ENCODE measurements around the gene CERS3.
A peak's percentile ranks its signal among the peaks of the same experiment; 100 is the strongest.

CERS3 gene

DNA sequence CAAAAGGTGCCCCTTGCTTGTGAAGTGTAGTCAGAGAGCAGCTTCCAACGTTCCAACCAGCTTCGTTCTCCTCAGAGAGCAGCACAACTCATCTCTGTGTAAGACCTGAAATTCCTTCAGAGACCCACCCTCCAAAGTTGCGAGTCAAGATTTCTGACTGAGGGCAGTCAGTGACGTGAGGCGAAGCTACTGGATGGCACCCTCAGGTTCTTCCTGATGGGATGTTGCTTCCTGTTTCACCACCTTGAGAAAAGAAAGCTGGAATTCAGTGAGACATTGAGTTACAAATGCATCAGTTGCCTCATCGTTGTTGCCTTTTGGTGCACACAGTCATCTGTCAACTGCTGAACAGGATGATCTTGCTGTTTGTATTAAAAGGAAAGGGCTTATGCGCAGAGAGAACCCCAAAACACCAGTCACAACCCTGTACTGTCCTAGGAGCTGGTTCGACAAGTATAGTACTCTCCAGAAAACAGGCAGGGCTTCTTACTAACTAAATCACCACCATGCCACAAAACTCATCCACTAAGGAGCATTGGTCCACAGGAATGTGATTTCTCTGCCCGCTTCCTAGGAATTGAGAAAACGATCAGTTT lies at the start of gene CERS3:
CERS3 (minus strand) TSS at position 118 of the 596 bp plus-strand sequence. CDS start 27,101 bp downstream, outside the sequence.
- no peak for DNase-seq

DNA sequence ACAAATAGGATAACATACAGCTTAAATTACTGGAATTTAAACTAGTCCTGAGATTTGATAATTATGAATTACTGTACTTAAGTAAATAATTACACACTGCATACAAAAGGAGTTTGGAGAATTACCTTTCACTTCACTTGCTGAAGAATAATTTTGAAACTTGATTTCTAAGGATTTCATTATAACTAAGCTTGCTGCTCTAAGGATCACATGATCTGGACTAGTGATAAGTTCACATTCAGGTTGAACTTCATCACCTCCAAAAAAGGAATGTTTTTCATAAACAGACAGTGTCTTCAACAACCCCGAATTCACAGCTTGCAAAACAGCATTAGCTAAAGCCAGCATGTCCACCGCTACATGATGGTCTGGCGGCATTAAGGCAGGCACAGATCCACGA lies 44.8 kb upstream of the CERS3 start:
- no peak for DNase-seq

DNA sequence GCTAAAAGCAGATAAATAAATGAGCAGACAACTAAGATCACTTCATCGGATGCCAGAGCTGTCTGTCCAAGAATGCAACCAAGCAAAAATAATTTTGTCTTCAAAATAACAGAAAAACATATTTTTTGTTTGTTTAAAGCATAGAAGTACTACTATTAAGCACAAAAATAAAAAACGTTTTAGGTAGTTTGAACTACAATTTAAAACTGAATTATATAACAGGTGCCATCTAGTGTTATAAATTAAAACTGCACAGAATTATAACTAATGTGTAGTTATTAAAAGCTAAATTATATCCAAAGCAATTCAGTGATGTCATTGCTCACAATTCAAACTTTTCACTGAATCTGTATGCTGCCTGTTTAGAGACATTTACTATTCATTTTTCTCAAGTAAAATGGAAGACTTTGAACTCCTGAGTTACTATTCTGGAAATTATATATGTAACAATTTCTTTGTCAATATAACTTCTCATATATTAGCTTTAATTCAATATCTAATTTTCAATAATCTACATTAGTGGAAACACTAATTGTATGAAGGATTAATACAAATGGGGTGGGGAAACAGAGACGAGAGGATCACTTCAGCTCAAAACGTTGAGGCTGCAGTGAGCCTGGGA lies 43.7 kb upstream of the CERS3 start:
- DNase-seq: peak; percentile 48

DNA sequence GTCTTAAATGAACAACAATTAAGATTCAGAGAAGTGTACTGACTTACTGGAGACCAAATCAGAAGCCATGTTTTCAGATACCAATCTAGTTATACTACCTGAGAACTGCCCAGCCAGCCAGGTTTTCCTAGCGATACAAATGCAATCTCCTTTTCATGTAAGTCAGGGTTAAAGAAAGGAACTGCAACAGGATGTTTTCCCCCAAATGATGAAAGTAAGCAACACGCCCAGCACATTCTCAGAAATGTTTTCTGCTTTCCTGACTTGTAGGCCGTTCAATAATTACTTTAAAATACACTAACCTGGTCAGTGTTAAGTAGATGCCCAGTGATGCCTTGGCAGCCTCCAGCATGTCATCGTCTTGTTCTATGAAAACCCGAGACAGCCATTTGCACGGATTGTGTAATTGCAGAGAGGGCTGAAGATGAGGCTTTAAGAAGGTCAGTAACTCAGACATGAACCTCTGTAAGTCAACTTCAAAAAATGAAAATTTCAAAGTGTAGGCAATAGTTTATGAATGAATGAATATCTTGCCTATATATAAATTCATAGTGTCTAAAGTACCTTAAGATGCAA lies 42.9 kb upstream of the CERS3 start:
- DNase-seq: no peak

DNA sequence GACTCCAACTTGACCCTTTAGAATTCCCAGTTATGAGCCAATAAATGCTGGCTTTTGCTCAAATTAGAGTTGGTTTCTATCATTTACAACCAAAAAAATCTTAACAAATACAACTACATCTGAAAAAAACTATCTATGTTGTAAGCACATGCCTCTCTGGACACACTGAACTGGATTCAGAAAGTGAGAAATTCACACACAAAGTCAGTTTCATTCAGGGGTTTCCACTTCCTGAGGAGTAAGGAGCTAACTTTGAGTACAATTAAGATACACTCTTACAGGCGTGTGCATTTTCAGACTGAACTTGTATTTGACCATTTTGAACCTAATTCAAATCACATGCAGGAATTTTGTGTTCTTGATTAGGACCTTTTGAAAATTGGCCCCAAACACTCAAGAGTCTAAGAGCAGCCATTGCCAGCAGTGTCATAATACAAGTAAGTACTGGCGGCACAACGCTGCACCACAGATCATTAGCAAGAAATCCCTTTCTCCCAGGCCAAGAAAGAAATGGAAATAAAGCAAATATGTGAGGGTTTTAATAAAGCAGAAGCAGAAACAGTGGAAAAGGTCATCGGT lies 42.1 kb upstream of the CERS3 start:
- no peak for DNase-seq

DNA sequence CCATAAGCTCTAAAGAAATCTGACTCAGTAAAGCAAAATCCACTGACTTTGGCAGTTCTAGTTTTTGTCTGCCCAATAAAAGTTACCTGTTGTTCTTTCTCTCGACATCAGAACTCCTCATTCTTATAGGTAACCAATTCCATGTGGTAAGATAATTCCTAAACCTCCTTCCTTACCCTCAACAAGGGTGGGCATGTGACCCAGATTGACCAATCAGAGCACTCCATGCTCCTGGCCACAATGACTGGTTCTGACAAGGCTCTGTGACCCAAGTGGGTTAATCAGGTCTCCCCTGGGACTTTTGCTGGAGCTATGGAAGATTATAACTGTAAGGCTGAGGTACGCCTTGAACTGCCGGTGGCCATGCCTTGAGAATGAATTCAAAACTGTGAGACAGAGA lies 41.5 kb upstream of the CERS3 start:
- no peak for DNase-seq

DNA sequence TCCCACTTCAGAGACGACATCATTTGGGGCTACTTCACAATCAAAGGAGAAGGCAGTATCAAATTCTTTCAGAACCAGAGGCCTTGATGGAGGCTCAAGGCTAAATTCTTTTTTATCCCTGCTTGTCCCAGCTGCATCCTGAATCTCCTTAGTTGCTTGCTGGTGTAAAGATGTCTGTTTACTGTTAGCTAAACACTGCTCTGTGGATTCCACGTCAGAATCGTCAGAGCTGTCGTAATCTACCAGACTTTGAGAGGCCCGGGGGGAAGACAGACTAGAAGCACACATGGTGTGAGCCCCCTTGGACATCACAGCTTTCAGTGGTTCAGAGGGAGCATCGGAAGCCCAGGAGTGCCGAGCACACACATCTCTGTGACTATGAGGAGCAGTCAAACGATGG lies 40.6 kb upstream of the CERS3 start:
- no peak for DNase-seq

DNA sequence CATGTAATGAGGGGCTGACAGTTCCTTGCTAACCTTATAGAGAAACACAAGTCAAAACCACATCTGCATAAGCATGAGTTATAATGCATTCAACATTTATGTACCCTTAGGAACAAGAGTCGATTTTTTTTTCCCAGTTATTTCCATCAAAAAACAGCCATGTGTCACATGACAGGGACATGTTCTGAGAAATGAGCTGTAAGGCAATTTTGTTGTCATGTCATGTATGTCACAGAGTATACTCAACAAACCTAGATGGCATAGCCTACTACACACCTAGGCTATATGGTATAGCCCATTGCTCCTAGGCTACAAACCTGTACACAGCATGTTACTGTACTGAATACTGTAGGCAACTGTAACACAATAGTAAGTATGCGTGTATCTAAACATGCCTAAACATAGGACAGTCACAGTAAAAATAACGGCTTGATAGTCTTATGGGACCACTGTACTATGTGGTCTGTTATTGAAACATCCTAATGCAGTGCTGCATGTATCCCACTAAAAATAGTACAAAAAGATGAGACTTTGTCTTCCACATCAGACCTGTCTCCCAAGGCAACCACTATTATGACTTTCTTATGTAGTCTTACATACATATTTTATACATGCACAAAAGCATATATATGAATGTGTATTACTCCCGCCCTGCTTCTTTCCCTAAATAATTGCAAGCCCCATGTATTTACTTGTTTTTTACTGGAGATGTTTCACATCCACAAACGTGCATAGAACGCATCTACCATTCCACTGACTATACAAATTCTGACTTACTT lies 38.3 kb upstream of the CERS3 start:
- DNase-seq: no peak

DNA sequence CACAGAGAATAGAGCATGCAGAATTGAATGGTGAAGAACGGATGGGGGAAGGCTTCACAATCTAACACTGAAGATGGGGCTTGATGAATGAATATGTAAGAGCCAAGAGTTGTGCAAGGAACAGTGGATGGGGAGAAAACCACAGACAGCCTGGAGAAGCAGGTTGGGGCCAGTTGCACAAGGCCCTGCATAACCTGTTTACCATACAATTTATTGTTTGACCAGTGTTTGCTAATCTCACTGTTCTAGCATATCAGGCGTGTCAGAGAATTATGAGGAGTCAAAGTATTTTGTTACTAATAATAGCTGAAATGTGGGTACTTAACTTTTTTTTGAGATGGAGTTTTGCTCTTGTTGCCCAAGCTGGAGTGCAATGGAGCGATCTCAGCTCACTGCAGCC lies 36.8 kb upstream of the CERS3 start:
- DNase-seq: no peak

DNA sequence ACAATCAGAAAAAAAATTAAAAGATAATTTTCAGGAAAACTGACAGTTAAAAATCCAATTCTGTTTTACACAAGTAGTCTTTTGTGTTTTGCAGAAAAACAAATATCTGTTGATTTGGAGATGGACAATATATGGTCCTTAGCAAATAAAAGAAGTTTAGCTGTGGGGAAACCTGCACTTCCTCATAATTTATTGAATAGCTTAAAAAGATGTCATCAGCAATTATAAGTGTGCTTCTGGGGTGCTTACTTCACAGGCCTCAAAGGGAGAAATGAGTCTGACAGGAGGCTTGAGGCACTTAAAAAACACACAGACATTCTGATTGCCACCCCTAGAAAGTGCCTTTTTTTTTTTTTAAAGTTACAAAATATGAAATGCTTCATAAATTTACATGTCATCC lies 31.6 kb upstream of the CERS3 start:
- DNase-seq: no peak

DNA sequence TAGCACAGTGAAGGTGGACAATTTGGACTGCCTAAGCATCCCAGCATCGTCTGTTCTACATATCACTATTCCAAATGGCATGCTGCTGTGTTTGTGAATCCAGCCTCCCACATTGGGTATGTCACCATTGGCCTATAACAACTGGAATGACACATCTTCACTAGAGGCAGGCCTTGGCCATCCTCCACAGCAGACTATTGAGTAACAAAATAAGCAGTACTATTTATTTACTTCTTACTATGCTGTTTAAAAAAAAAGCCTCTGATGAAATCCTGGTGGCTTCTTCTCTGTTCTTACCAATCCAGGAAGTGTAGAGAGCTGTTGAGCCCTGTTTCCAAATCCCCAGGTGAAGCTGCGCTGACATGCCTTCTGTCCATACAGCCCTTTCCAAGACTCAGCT lies 30.6 kb upstream of the CERS3 start:
- no peak for DNase-seq

DNA sequence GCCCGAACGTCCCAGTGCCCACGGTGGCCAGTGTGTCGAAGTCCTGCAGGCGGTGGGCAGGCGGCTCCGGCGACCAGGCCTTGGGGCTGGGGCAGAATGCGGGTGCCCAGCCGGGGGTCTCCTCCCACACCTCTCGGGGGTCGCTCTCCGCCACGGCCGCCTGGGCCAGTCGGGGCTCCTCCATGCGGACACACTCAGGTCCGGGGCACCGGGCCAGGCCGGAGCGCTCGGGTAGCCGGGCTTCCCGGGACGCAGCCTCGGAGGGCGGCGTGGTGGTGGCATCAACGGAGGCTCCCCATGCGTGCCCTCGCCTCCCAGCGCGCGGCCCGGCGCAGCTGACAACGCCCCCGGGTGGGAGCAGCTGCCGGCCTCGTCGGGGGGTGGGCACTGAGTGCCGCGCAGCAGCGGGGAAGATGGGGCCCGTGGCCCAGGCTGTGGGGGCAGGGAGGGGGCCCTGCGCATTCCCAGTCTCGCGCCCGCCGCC lies 30.1 kb upstream of the CERS3 start:
- DNase-seq: no peak

DNA sequence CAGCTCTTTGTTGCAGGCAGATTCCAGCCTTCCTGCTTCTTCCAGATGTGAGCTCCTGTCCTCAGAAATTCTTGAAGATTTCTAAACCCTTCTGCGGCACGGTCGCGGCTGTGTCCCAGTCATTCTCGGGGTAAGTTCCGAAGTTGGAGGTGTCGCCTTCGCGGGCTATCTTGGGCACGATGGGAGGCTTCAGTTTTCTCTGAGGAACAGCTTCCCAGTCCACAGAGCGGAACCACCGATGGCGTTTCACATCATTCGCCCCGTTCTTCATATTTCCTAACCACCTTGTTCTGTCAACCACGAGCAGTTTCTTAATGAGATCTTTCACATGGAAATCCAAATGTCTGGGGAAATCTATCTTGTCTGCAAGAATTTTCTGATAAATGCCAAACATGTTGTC lies 24.7 kb upstream of the CERS3 start:
- no peak for DNase-seq

DNA sequence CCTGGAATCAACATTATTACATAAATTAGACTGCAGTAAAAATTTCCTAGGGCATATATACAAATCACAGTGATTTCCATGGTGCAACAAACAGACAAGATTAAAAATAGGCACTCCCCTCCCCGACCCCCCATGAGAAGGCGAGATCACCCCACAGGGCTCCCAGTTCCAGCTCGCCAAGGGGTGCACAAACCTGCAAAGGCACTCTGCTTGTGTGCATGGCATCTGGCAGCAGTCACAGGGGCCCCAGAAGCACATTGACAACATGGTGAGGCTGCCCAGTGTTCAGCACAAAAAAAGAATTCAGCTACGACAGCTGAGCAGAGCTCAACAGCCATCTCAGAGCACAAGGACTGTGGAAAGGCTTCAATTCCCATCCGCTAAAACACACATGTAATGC lies 19.2 kb upstream of the CERS3 start:
- DNase-seq: no peak

DNA sequence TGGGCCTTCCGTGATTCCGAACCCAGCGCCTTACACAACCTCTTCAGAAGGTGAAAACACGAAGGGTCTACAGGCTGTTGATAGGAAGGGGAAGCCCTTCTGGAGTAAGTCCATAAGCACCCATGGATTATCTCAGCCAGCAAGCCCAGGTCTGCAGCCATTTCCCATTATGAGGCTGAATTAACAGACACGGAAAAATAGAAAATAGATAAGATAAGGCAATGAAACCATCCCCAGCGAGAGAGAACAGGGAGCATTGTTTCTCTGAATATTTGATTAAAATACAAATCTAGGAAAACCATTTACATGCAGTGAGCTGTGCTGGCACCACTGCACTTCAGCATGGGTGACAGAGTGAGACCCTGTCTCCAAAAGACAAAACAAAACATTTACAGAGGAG lies 16.2 kb upstream of the CERS3 start:
- DNase-seq: no peak

DNA sequence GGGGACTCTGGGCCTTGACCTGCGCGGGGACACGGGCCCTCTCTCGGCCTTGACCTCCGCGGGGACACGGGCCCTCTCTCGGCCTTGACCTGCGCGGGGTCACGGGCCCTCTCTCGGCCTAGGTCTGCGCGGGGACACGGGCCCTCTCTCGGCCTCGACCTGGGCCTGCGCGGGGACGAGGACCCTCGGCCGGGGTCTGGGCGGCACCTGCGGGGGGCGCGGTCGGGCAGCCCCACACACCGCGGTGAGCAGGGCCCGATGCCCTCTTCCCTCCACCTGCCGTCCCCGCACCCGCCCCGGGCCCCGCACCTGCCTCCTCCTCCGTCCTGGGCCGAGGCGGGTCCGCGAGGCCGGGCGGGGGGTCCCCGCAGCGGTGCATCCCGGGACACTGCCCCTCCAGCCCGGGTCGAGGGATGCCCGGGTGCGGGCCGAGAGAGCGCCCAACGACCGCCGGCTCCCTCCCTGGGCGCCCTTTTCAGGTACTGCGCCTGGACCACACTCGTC lies 15.6 kb upstream of the CERS3 start:
- DNase-seq: no peak

DNA sequence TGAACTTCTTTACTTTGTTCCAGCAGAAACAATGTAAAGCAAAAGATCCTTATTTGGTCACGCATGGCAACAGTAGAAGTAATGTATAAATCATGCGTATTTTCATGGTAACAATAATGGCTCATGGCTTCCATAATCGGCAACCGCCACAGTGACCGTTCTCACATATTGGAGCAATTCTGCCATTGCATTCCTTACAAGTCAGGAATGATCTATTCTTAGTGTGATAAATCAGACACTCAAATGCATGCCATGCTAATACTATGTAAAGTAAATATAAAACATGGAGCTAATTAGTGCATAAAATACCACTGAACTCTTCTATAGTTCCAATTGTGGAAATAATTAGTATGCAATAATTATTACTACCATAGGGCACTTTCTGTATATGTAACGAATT lies 13.5 kb upstream of the CERS3 start:
- no peak for DNase-seq

DNA sequence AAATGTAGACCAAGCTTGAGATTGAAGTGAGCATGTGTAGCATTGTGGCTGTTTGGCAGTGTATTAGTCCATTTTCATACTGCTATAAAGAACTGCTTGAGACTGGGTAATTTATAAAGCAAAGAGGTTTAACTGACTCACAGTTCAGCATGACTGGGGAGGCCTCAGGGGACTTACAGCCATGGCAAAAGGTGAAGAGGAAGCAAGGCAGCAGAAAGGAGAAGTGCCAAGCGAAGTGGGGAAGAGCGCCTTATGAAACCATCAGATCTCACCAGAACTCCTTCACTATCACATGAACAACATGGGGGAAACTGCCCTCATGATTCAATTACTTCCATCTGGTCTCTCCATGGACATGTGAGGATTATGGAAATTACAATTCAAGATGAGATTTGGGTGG lies 8.6 kb upstream of the CERS3 start:
- DNase-seq: no peak

DNA sequence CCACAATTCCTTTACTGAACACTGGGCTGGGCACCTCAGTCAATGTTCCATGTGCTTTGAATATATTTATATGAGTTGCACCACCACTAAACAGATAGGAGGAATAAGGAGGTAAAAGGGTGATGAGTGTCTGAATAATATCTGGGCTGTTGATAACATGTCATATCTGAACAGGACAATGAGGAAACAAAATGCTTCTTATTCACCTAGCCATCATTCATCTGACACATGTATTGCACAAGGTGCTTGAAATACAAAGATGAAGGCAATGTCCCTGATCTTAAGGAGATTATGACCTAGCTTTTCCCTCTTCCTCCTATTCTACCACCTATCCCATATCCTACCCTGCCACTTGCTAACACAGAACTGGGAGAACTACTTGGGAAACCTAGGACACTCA lies 8.0 kb upstream of the CERS3 start:
- DNase-seq: no peak

DNA sequence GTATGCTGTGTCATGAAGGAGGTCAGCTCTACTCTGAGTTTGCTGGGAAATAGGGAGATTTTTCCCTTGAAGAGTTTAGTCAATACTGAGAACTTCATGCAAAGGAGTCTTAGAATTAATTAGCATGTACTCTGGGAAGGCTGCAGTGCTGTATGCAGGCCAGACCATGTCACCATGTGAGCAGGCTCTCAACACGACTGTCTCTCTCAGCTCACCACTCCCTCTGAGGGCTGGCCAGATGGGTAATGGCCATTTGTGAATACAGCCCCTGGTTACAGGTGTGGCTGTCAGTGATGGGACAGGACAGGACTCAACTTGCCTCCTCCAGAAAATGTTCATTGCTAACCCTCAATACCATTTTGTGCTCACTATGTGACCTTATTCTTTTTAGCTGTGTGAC lies 5.1 kb upstream of the CERS3 start:
- DNase-seq: no peak

DNA sequence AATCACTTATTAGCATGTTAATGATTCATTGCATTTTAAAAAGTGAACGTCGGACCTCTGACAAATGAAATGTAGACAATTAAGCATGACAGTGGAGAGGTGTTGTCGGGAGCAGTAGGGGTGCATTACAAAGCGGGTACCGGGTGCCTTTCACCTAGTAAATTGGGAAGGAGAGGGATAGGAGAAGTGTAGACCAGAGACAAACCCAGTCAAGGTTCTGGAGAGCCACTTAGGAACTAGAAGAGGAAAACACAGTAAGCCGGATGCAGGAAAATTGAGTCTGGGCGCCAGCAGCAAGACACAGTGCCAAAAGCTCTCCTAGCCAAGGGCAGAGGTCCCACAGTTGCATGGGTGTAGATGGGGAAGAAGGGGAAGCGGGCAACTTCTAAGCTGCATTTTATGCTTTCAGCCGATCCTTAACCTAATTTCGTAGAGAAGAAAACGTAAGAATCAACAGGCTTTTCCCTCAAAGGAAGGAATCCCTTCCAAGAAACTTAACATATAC lies 3.1 kb upstream of the CERS3 start:
- no peak for DNase-seq

DNA sequence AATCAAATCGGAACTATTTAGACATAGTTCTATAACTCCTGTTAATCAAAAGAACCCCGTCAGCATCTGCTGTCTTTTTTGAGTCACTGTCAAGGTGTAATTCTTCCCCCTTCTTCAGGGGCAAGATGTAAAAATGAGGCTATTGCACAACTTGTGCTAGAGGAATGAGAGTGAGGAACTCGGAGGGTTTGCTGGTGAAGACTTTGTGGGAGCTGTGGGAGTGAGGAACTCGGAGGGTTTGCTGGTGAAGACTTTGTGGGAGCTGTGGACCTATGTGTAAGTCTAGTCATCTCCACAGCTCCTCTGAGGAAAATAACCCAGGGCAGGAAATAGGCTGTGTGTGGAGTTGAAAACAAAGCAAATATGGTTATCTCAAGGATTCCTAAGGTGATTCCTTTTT lies 2.5 kb upstream of the CERS3 start:
- DNase-seq: no peak

DNA sequence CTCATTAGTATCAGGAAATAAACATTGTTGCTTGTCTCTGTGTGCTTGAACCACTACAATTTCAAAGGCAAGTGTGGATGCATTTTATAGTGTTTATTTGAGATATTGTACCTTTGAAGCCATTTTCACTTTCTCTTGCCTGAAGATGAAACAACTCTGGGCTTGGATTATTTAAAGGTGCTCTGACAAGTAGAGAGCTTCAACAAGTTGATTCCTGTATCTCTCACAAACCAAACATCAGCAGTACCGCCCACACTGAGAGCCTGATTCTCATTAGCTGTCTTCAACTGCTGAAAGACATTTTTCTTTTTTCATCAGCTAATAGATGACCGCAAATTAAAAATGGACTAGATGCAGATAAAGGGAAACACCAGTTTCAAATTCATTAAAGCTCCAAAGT lies 806 bp upstream of the CERS3 start:
- no peak for DNase-seq
